ENCODE measurements around the gene ZNRF3.

The ZNRF3 gene

GRCh38 chr22:28910569-28911303 lies 27.4 kb downstream of the ZNRF3 start:
- DNase-seq = no peak

- DNase-seq = no peak
Observed at GRCh38 chr22:28911304-28911690, 27.9 kb downstream of the ZNRF3 start.

- DNase-seq = no peak
Observed at GRCh38 chr22:28911777-28912669, 28.7 kb downstream of the ZNRF3 start.

GRCh38 chr22:28914201-28914600 lies 30.8 kb downstream of the ZNRF3 start:
- no peak for DNase-seq

- DNase-seq = no peak
Observed at GRCh38 chr22:28915969-28916368, 32.6 kb downstream of the ZNRF3 start.

GRCh38 chr22:28917747-28918549 lies 34.6 kb downstream of the ZNRF3 start:
- peak; percentile 23 for DNase-seq

- no peak for DNase-seq
Observed at GRCh38 chr22:28918550-28919271, 35.3 kb downstream of the ZNRF3 start.

- DNase-seq = no peak
Observed at GRCh38 chr22:28920757-28921584, 37.6 kb downstream of the ZNRF3 start.

GRCh38 chr22:28921585-28921879 lies 38.2 kb downstream of the ZNRF3 start:
- no peak for DNase-seq

GRCh38 chr22:28922540-28923244 lies 39.3 kb downstream of the ZNRF3 start:
- no peak for DNase-seq

GRCh38 chr22:28923826-28924732 lies 40.7 kb downstream of the ZNRF3 start:
- no peak for DNase-seq

- no peak for DNase-seq
Observed at GRCh38 chr22:28925916-28926315, 42.5 kb downstream of the ZNRF3 start.

GRCh38 chr22:28927630-28928029 lies 44.3 kb downstream of the ZNRF3 start:
- no peak for DNase-seq

- no peak for DNase-seq
Observed at GRCh38 chr22:28929197-28929596, 45.8 kb downstream of the ZNRF3 start.

GRCh38 chr22:28930357-28931007 lies 47.1 kb downstream of the ZNRF3 start:
- no peak for DNase-seq

- no peak for DNase-seq
Observed at GRCh38 chr22:28931844-28932567, 48.6 kb downstream of the ZNRF3 start.

GRCh38 chr22:28933321-28933720 lies 49.9 kb downstream of the ZNRF3 start:
- DNase-seq = no peak

- no peak for DNase-seq
Observed at GRCh38 chr22:28934026-28934425, 50.7 kb downstream of the ZNRF3 start.

GRCh38 chr22:28935140-28935539 lies 51.8 kb downstream of the ZNRF3 start:
- no peak for DNase-seq

Data from NCI-H1694 (cell line).